Measurements from ENCODE around the gene SMAGP.

GRCh38 chr12:51196547-51196946, 73.7 kb downstream of the SMAGP start:
- no peak for TF ChIP-seq CTCF (IDR thresholded peaks at IDR 0.05 in 8 of 11, conservative IDR thresholded peaks at IDR 0.05 in 3 of 11)
- TF ChIP-seq POLR2A (IDR thresholded peaks at IDR 0.05): no peak

Data from spleen (tissue), 7 donors.